ENCODE measurements around the gene TRAPPC10. TPM values are rescaled to one million over a fixed set of nuclear protein-coding genes. Genes with fewer than 3 reads are reported as not detected.

Gene TRAPPC10
- polyA plus RNA-seq, 1 of the 3 experiments (the other 2 are of a cell fraction) = 17.5 TPM

GRCh38 chr21:44064852-44065403 is 52.8 kb downstream of the TRAPPC10 start:
- peaks cover 8% of the 10 kb centered on the region; the same call in 1 of the 2 replicates for H4K20me1 ChIP-seq (ENCODE audit: insufficient read depth)
- TF ChIP-seq FOSL2 (IDR thresholded peaks at IDR 0.05; ENCODE audit: borderline replicate concordance, low read depth) = no peak
- no peak for TF ChIP-seq MEF2A (IDR thresholded peaks at IDR 0.05; ENCODE audit: borderline replicate concordance, low read depth)
- H3K4me2 ChIP-seq = no peak overlapping the region
- no peaks in the 10 kb centered on the region for H3K4me1 ChIP-seq (ENCODE audit: control insufficient read depth in 1 of 2, insufficient read depth in 2 of 2, low read depth in 1 of 2, low read length in 1 of 2)
- no peaks in the 10 kb centered on the region for H3F3A ChIP-seq (replicated peaks; ENCODE audit: insufficient read depth)
- no peak overlapping the region for H2AFZ ChIP-seq (ENCODE audit: low read depth)
- H3K9me2 ChIP-seq = no peaks in the 10 kb centered on the region
- H3K27ac ChIP-seq (ENCODE audit: low read depth in 2 of 2, low read length in 1 of 2) = no peak overlapping the region
- no peak overlapping the region for H3K4me3 ChIP-seq (ENCODE audit: low read depth in 2 of 2, low read length in 1 of 2)
- peaks cover 31 to 58% of the 10 kb centered on the region in 2 experiments for H3K36me3 ChIP-seq (replicated peaks in 1 of 2; ENCODE audit: control insufficient read depth in 1 of 2, insufficient read depth in 2 of 2, low read length in 1 of 2)
- no peak overlapping the region for H3K9ac ChIP-seq
- 93% methylated on average over 13 of the region's 13 CpGs for WGBS (ENCODE audit: low lambda C conversion rate)
- no peaks in the 10 kb centered on the region for H3K27me3 ChIP-seq (ENCODE audit: insufficient read depth)
- CTCF ChIA-PET = no interaction called here
- DNase-seq = no peak
- no peaks in the 10 kb centered on the region for H3K9me3 ChIP-seq
- H3K79me2 ChIP-seq (ENCODE audit: insufficient read depth) = peaks cover 47% of the 10 kb centered on the region
- POLR2A ChIA-PET = no interaction called here

GRCh38 chr21:44065428-44065827 is 53.3 kb downstream of the TRAPPC10 start:
- Histone ChIP-seq H3K9me2 (no peaks in the 10 kb centered on the region), H3K79me2 (ENCODE audit: insufficient read depth) (peaks cover 50% of the 10 kb centered on the region), H3K27ac (ENCODE audit: low read depth in 2 of 2, low read length in 1 of 2) (no peak overlapping the region), H3K27me3 (ENCODE audit: insufficient read depth) (no peaks in the 10 kb centered on the region), H2AFZ (ENCODE audit: low read depth) (no peak overlapping the region), H3K4me3 (ENCODE audit: low read depth in 2 of 2, low read length in 1 of 2) (no peak overlapping the region), H3K9ac (no peak overlapping the region), H4K20me1 (ENCODE audit: insufficient read depth) (peaks cover 8% of the 10 kb centered on the region; the same call in 1 of the 2 replicates), H3K36me3 (replicated peaks in 1 of 2; ENCODE audit: control insufficient read depth in 1 of 2, insufficient read depth in 2 of 2, low read length in 1 of 2) (peaks cover 29 to 61% of the 10 kb centered on the region in 2 experiments), H3F3A (replicated peaks; ENCODE audit: insufficient read depth) (no peaks in the 10 kb centered on the region), H3K4me2 (no peak overlapping the region), H3K4me1 (ENCODE audit: control insufficient read depth in 1 of 2, insufficient read depth in 2 of 2, low read depth in 1 of 2, low read length in 1 of 2) (no peaks in the 10 kb centered on the region; a peak in 1 of 4 replicates), H3K9me3 (no peaks in the 10 kb centered on the region)
- TF ChIP-seq ELF1 (IDR thresholded peaks at IDR 0.05) (no peak), SMC3 (IDR thresholded peaks at IDR 0.05; ENCODE audit: low read depth, low read length) (no peak)
- no peak for DNase-seq
- CTCF ChIA-PET = no interaction called here
- WGBS (ENCODE audit: low lambda C conversion rate) = 95% methylated on average over 9 of the region's 9 CpGs
- POLR2A ChIA-PET = no interaction called here

GRCh38 chr21:44066116-44066515 is 54.0 kb downstream of the TRAPPC10 start:
- Histone ChIP-seq H3K27ac (ENCODE audit: low read depth in 2 of 2, low read length in 1 of 2) (no peak overlapping the region), H3K4me3 (ENCODE audit: low read depth in 2 of 2, low read length in 1 of 2) (no peak overlapping the region), H3K9me2 (no peaks in the 10 kb centered on the region), H3K4me2 (no peak overlapping the region), H3K9me3 (no peaks in the 10 kb centered on the region), H3K27me3 (ENCODE audit: insufficient read depth) (no peaks in the 10 kb centered on the region), H3K79me2 (ENCODE audit: insufficient read depth) (peaks cover 56% of the 10 kb centered on the region), H3K36me3 (replicated peaks in 1 of 2; ENCODE audit: control insufficient read depth in 1 of 2, insufficient read depth in 2 of 2, low read length in 1 of 2) (peaks cover 28 to 66% of the 10 kb centered on the region in 2 experiments), H2AFZ (ENCODE audit: low read depth) (no peak overlapping the region), H3F3A (replicated peaks; ENCODE audit: insufficient read depth) (no peaks in the 10 kb centered on the region), H4K20me1 (ENCODE audit: insufficient read depth) (peaks cover 8% of the 10 kb centered on the region; the same call in 1 of the 2 replicates), H3K9ac (no peak overlapping the region), H3K4me1 (ENCODE audit: control insufficient read depth in 1 of 2, insufficient read depth in 2 of 2, low read depth in 1 of 2, low read length in 1 of 2) (no peaks in the 10 kb centered on the region; a peak in 1 of 4 replicates)
- POLR2A ChIA-PET = no interaction called here
- CTCF ChIA-PET = no interaction called here
- no peak for DNase-seq
- 96% methylated on average over 9 of the region's 10 CpGs for WGBS (ENCODE audit: low lambda C conversion rate)
- TF ChIP-seq TCF12 (IDR thresholded peaks at IDR 0.05) (no peak), MAX (IDR thresholded peaks at IDR 0.05; ENCODE audit: low read depth) (no peak), TAF1 (IDR thresholded peaks at IDR 0.05; ENCODE audit: borderline replicate concordance, low read depth, low read length) (no peak), POLR2AphosphoS5 (IDR thresholded peaks at IDR 0.05; ENCODE audit: low read depth, low read length) (no peak), USF1 (IDR thresholded peaks at IDR 0.05; ENCODE audit: borderline replicate concordance, low read depth) (no peak), REST (IDR thresholded peaks at IDR 0.05; ENCODE audit: low read depth, low read length) (no peak), JUND (IDR thresholded peaks at IDR 0.05) (no peak), USF2 (IDR thresholded peaks at IDR 0.05; ENCODE audit: borderline replicate concordance, low read depth, low read length) (no peak), GATA2 (CRISPR knock-in tag; IDR thresholded peaks at IDR 0.05) (no peak), MXI1 (IDR thresholded peaks at IDR 0.05; ENCODE audit: low read depth, low read length) (no peak), FOXJ3 (CRISPR knock-in tag; IDR thresholded peaks at IDR 0.05) (no peak), NRF1 (IDR thresholded peaks at IDR 0.05; ENCODE audit: low read depth, low read length) (no peak), PBX3 (IDR thresholded peaks at IDR 0.05) (no peak)
